ENCODE results near the gene SETX. TPM values are rescaled to one million over a fixed set of nuclear protein-coding genes. Genes with fewer than 3 reads are reported as not detected.
"Not testable (repeated sequence)": the region's sequence is repeated elsewhere in the genome, so short reads cannot be mapped to it uniquely, and the experiment has no call there.

The SETX gene
- total RNA-seq, 1 donor from 2014 or later = 85.3 TPM

- no peak for DNase-seq
Measured at GRCh38 chr9:132287256-132287760, 67.5 kb downstream of the SETX start.

GRCh38 chr9:132283863-132284262 lies 70.9 kb downstream of the SETX start:
- DNase-seq = no peak

- no peak for DNase-seq
Measured at GRCh38 chr9:132283165-132283564, 71.6 kb downstream of the SETX start.

GRCh38 chr9:132274861-132275260 lies 79.9 kb downstream of the SETX start:
- no peak for DNase-seq

- not testable (repeated sequence) for DNase-seq
Measured at GRCh38 chr9:132269704-132270516, 84.9 kb downstream of the SETX start.

- peak; percentile 38 for DNase-seq
Measured at GRCh38 chr9:132268725-132269352, 85.9 kb downstream of the SETX start.

- DNase-seq = no peak
Measured at GRCh38 chr9:132267660-132268059, 87.1 kb downstream of the SETX start.

- no peak for DNase-seq
Measured at GRCh38 chr9:132266017-132266416, 88.8 kb downstream of the SETX start.

GRCh38 chr9:132260846-132261245 lies 93.9 kb downstream of the SETX start:
- no peak for DNase-seq

- no peak for DNase-seq
Measured at GRCh38 chr9:132250324-132251262, 104.2 kb downstream of the SETX start.

GRCh38 chr9:132249690-132250089 lies 105.1 kb downstream of the SETX start:
- DNase-seq = no peak

GRCh38 chr9:132249123-132249522 lies 105.7 kb downstream of the SETX start:
- no peak for DNase-seq

- no peak for DNase-seq
Measured at GRCh38 chr9:132247942-132248341, 106.8 kb downstream of the SETX start.

GRCh38 chr9:132245465-132245864 lies 109.3 kb downstream of the SETX start:
- no peak for DNase-seq

GRCh38 chr9:132244582-132245455 lies 110.0 kb downstream of the SETX start:
- no peak for DNase-seq

- DNase-seq = no peak
Measured at GRCh38 chr9:132243156-132244074, 111.4 kb downstream of the SETX start.

- DNase-seq = no peak
Measured at GRCh38 chr9:132242621-132243155, 112.1 kb downstream of the SETX start.

- DNase-seq = no peak
Measured at GRCh38 chr9:132241840-132242620, 112.8 kb downstream of the SETX start.

- DNase-seq = no peak
Measured at GRCh38 chr9:132241483-132241839, 113.3 kb downstream of the SETX start.

Measured in occipital lobe (tissue), 2 donors.